GM21825 (cell line): Measurements from ENCODE around the gene MRPL4.

Experiments
- ATAC-seq: cut with Tn5 transposase; IDR thresholded peaks from one replicate; pipeline ENCODE4 v1.9.1; 2021; ENCODE audit warnings: mild to moderate bottlenecking, moderate library complexity; ENCODE audit not compliant: unreplicated experiment

The MRPL4 gene

GRCh38 chr19:10251792-10252694 lies at the start of gene MRPL4:
Gene MRPL4 (plus strand): TSS chr19:10252214. CDS start chr19:10252254, 40 bp downstream.
- peak; percentile 76 for ATAC-seq

- ATAC-seq = no peak
Observed at GRCh38 chr19:10203686-10204085, 48.3 kb upstream of the MRPL4 start.

- no peak for ATAC-seq
Observed at GRCh38 chr19:10205636-10206035, 46.4 kb upstream of the MRPL4 start.

- ATAC-seq = no peak
Observed at GRCh38 chr19:10206226-10206885, 45.7 kb upstream of the MRPL4 start.

GRCh38 chr19:10207026-10207425 lies 45.0 kb upstream of the MRPL4 start:
- no peak for ATAC-seq

GRCh38 chr19:10209315-10209714 lies 42.7 kb upstream of the MRPL4 start:
- no peak for ATAC-seq

GRCh38 chr19:10211061-10211460 lies 41.0 kb upstream of the MRPL4 start:
- no peak for ATAC-seq

- no peak for ATAC-seq
Observed at GRCh38 chr19:10211691-10212090, 40.3 kb upstream of the MRPL4 start.

- no peak for ATAC-seq
Observed at GRCh38 chr19:10214784-10215183, 37.2 kb upstream of the MRPL4 start.

GRCh38 chr19:10217085-10217484 lies 34.9 kb upstream of the MRPL4 start:
- ATAC-seq = no peak

- no peak for ATAC-seq
Observed at GRCh38 chr19:10219678-10220077, 32.3 kb upstream of the MRPL4 start.

- ATAC-seq = no peak
Observed at GRCh38 chr19:10220695-10221094, 31.3 kb upstream of the MRPL4 start.

- ATAC-seq = no peak
Observed at GRCh38 chr19:10222201-10222890, 29.7 kb upstream of the MRPL4 start.

GRCh38 chr19:10223488-10224213 lies 28.4 kb upstream of the MRPL4 start:
- no peak for ATAC-seq

- ATAC-seq = no peak
Observed at GRCh38 chr19:10224337-10224736, 27.7 kb upstream of the MRPL4 start.

GRCh38 chr19:10226021-10226375 lies 26.0 kb upstream of the MRPL4 start:
- no peak for ATAC-seq

GRCh38 chr19:10226376-10227025 lies 25.5 kb upstream of the MRPL4 start:
- ATAC-seq = no peak

- no peak for ATAC-seq
Observed at GRCh38 chr19:10227026-10227971, 24.7 kb upstream of the MRPL4 start.

- ATAC-seq = no peak
Observed at GRCh38 chr19:10228393-10228792, 23.6 kb upstream of the MRPL4 start.
